Esophagus squamous epithelium (tissue), 5 donors: ENCODE data around the gene CFAP65. TPM values are rescaled to one million over a fixed set of nuclear protein-coding genes. Genes with fewer than 3 reads are reported as not detected.
A peak's percentile ranks its signal among the peaks of the same experiment; 100 is the strongest.

Source experiments
- DNase-seq: peaks from one replicate; lab custom pipeline; 2025; lab: John Stamatoyannopoulos, UW
- H3K27ac ChIP-seq, 4 donors: fragments of 200-600 bp; sonication (generic); one replicate each; pipeline ENCODE4 v1.5.1; 2016 to 2019; ENCODE audit warnings: mild to moderate bottlenecking in 1 of 4
- H3K27me3 ChIP-seq, 4 donors: fragments of 200-600 bp; sonication (generic); 1 replicate in 3 of 4; 2 replicates in 1 of 4; pipeline versions ENCODE4 v1.5.1 to v1.6.0; 2017 to 2021; ENCODE audit warnings: antibody characterized with exemption in 1 of 4
- H3K36me3 ChIP-seq, 3 donors: fragments of 200-600 bp; sonication (generic); one replicate each; pipeline ENCODE4 v1.5.1; 2016 to 2019
- H3K4me1 ChIP-seq, 3 donors: fragments of 200-600 bp; sonication (generic); one replicate each; pipeline ENCODE4 v1.5.1; 2017 to 2019
- H3K4me3 ChIP-seq, 4 donors: fragments of 200-600 bp; sonication (generic); 1 replicate in 3 of 4; 2 replicates in 1 of 4; pipeline ENCODE4 v1.5.1; 2016 to 2019; ENCODE audit warnings: mild to moderate bottlenecking in 2 of 4, moderate library complexity in 1 of 4
- H3K9me3 ChIP-seq, 3 donors: fragments of 200-600 bp; sonication (generic); one replicate each; pipeline ENCODE4 v1.5.1; 2016 to 2019
- POLR2A ChIP-seq, 4 donors: fragments of 450-650 bp; IDR thresholded peaks; one replicate each; pipeline ENCODE4 v1.6.1; 2017; ENCODE audit warnings: antibody characterized with exemption in 4 of 4, mild to moderate bottlenecking in 4 of 4, moderate library complexity in 3 of 4
- WGBS, 2 donors: methylation state at CpG; one replicate each; pipeline ENCODE4 v1.1.5; 2018; 5-methylcytosine and 5-hydroxymethylcytosine counted together
- intact Hi-C: fragments of 100-400 bp; cut with DNase I; formaldehyde crosslinking; loops from one replicate; pipeline ENCODE4 v1.15.0; 2022
- total RNA-seq, 4 donors: library from RNA; depleted of rRNA; stranded (reverse); fragments of >200 nt; gene quantifications; one replicate each; pipeline ENCODE4 v1.1.0, GENCODE V29; 2016
- TF ChIP-seq, protein P1 (sequence below), 6 experiments: fragments of 450-650 bp in 4 of 6; fragments of 200-600 bp in 2 of 6; sonication (generic) in 2 of 6; IDR thresholded peaks; one replicate each; pipeline ENCODE4 v1.5.1; 2016 to 2019; ENCODE audit warnings: antibody characterized with exemption in 6 of 6, mild to moderate bottlenecking in 4 of 6, moderate library complexity in 4 of 6
- donor health status: DM: yes; HTN: yes; CAD: no.

The CFAP65 gene
- total RNA-seq, 4 donors from 2014 or later, result 0.19 TPM; not detected in 3

GRCh38 chr2:219002395-219003266, 38.7 kb downstream of the CFAP65 start:
- peak overlapping the region; percentile 21 to 56 (median 46) for H3K4me3 ChIP-seq
- peaks cover 14 to 93% (median 32%) of the 10 kb centered on the region in 4 donors for H3K27me3 ChIP-seq
- no peaks in the 10 kb centered on the region for H3K36me3 ChIP-seq
- no peak for DNase-seq
- intact Hi-C loops, result no loop called here
- peaks cover 22 to 56% (median 23%) of the 10 kb centered on the region in 3 donors for H3K4me1 ChIP-seq
- H3K9me3 ChIP-seq, result no peaks in the 10 kb centered on the region
- TF ChIP-seq, protein P1, sequence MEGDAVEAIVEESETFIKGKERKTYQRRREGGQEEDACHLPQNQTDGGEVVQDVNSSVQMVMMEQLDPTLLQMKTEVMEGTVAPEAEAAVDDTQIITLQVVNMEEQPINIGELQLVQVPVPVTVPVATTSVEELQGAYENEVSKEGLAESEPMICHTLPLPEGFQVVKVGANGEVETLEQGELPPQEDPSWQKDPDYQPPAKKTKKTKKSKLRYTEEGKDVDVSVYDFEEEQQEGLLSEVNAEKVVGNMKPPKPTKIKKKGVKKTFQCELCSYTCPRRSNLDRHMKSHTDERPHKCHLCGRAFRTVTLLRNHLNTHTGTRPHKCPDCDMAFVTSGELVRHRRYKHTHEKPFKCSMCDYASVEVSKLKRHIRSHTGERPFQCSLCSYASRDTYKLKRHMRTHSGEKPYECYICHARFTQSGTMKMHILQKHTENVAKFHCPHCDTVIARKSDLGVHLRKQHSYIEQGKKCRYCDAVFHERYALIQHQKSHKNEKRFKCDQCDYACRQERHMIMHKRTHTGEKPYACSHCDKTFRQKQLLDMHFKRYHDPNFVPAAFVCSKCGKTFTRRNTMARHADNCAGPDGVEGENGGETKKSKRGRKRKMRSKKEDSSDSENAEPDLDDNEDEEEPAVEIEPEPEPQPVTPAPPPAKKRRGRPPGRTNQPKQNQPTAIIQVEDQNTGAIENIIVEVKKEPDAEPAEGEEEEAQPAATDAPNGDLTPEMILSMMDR (IDR thresholded peaks at IDR 0.05), result peak in 4 of 6 experiments; percentile 28 to 67 (median 51)
- TF ChIP-seq POLR2A (IDR thresholded peaks at IDR 0.05), result no peak
- peak overlapping the region; percentile 22 to 83 (median 53) for H3K27ac ChIP-seq
- 0 to 20% methylated on average over 2 to 7 of the region's 72 CpGs for WGBS, 2 donors

DNA sequence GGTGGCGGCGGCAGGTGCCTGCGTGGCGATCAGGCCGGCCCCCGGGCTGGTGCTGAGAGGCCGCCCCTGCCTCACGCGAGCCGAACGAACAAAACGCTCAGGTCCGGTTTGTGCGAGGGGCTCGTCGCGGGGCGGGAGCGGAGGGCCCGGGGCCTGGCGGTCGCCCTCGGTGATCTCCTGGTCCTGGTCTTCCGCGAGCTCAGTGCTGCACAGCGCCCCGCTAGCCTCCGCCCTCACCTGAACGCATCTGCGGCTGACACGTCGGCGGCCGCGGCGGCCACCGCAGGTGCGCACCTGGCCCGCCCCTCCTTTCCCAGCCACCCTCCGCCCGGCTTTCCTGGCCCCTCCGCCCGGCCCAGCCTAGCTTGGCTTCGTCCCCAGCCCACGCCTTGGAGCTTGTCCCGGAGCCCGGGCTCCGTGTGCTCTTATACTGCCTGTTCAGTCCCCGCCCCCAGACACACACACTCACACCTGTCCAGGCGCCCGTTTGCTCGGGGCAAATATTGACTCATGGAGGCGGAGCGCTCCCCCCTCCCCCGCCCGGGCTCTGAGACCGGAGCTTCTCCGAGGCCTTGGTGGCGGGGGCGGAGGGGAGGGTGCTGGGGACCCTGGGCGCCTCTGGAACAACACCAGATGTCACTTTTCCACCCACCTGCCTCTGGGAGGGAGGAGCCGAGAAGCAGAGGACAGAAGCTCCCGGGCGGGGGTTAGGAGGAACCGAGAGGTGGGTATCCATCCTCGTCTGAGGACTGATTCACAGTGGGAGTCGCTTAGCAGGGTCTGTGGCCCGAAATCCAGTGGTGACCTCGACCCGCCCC, 39.5 kb downstream of the CFAP65 start:
- Histone ChIP-seq H3K4me3 (peak overlapping the region; percentile 21 to 56 (median 46)), H3K4me1 (peaks cover 22 to 65% (median 23%) of the 10 kb centered on the region in 3 donors), H3K27me3 (peaks cover 14 to 93% (median 32%) of the 10 kb centered on the region in 4 donors), H3K9me3 (no peaks in the 10 kb centered on the region), H3K36me3 (no peaks in the 10 kb centered on the region), H3K27ac (peak overlapping the region; percentile 55 to 83 (median 70))
- TF ChIP-seq POLR2A (IDR thresholded peaks at IDR 0.05), result peak in 2 of 4 donors; percentile 43 to 45
- TF ChIP-seq, protein P1 (IDR thresholded peaks at IDR 0.05), result no peak
- DNase-seq, result no peak
- intact Hi-C loops, result no loop called here
- WGBS, 2 donors, result 0% methylated on average over 1 to 8 of the region's 70 CpGs

GRCh38 chr2:219001100-219001576, 40.2 kb downstream of the CFAP65 start:
- 15 to 20% methylated on average over 1 to 10 of the region's 26 CpGs for WGBS, 2 donors
- Histone ChIP-seq H3K4me3 (peak overlapping the region; percentile 21 to 56 (median 46)), H3K9me3 (no peaks in the 10 kb centered on the region), H3K36me3 (no peaks in the 10 kb centered on the region), H3K27ac (peak overlapping the region; percentile 55 to 83 (median 70)), H3K4me1 (peaks cover 27 to 71% (median 28%) of the 10 kb centered on the region in 3 donors), H3K27me3 (peaks cover 14 to 93% (median 32%) of the 10 kb centered on the region in 4 donors)
- intact Hi-C loops, result no loop called here
- TF ChIP-seq POLR2A (IDR thresholded peaks at IDR 0.05), result no peak
- TF ChIP-seq, protein P1 (IDR thresholded peaks at IDR 0.05), result no peak
- DNase-seq, result no peak

DNA sequence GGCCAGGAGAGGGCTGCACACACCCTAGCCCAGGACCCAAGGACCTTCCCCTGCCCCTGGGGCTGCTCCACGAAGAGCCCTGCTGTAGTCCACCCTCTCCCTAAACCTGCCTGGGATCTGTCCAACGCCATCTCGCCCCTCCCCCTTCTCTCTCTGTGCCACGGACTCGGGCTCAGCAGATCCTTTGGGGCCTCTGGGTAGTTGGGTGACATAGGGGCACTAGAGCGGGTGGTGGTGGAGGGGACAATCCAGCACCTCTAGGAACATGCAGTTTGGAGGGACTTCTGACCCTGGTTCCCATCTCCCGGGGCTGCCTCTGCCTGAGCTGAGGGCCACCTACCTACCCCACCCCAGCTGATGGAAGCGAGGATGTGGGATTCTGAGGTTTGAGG, 40.8 kb downstream of the CFAP65 start:
- H3K9me3 ChIP-seq, result no peaks in the 10 kb centered on the region
- H3K36me3 ChIP-seq, result no peaks in the 10 kb centered on the region
- peaks cover 16 to 93% (median 34%) of the 10 kb centered on the region in 4 donors for H3K27me3 ChIP-seq
- peak overlapping the region in 2 of 4 donors; percentile 21 to 47 for H3K4me3 ChIP-seq
- DNase-seq, result no peak
- TF ChIP-seq POLR2A (IDR thresholded peaks at IDR 0.05), result no peak
- TF ChIP-seq, protein P1 (IDR thresholded peaks at IDR 0.05), result no peak
- no CpG with 5 or more reads among the region's 8 CpGs for WGBS, 2 donors
- peak overlapping the region; percentile 55 to 83 (median 70) for H3K27ac ChIP-seq
- intact Hi-C loops, result no loop called here
- H3K4me1 ChIP-seq, result peaks cover 28 to 77% (median 29%) of the 10 kb centered on the region in 3 donors
